ENCODE measurements around the gene DLL1. TPM values are rescaled to one million over a fixed set of nuclear protein-coding genes. Genes with fewer than 3 reads are reported as not detected.

DLL1 gene
- total RNA-seq, 1 experiment from 2014 or later, result not detected

GRCh38 chr6:170235391-170236125, 55.3 kb downstream of the DLL1 start:
- H3K9me3 ChIP-seq (ENCODE audit: insufficient read depth, low read depth), result no peaks in the 10 kb centered on the region
- H3K4me3 ChIP-seq, result no peak overlapping the region
- H3K4me2 ChIP-seq, result no peak overlapping the region
- no peaks in the 10 kb centered on the region for H3K79me2 ChIP-seq (ENCODE audit: low read depth)
- no peaks in the 10 kb centered on the region for H3K4me1 ChIP-seq (replicated peaks; ENCODE audit: insufficient read depth)
- no TSS peak for BruUV-seq (replicated peaks)
- no peak overlapping the region for H3K27ac ChIP-seq
- no peaks in the 10 kb centered on the region for H3F3A ChIP-seq (ENCODE audit: insufficient read depth, low read depth)
- no peak overlapping the region for H2AFZ ChIP-seq
- TF ChIP-seq EZH2 (IDR thresholded peaks at IDR 0.05; ENCODE audit: low read depth) (no peak), CTCF (conservative IDR thresholded peaks at IDR 0.05) (no peak)
- intact Hi-C loops (cut with micrococcal nuclease; ENCODE audit: unreplicated experiment), result no loop called here
- CTCF ChIA-PET, result no interaction called here
- DNase-seq, result no peak
- POLR2A ChIA-PET (ENCODE audit: unreplicated experiment), result no interaction called here
- H3K36me3 ChIP-seq (ENCODE audit: low read depth), result no peaks in the 10 kb centered on the region
- no peaks in the 10 kb centered on the region for H3K9me2 ChIP-seq (ENCODE audit: insufficient read depth)
- H4K20me1 ChIP-seq (ENCODE audit: insufficient read depth), result no peaks in the 10 kb centered on the region
- peaks cover 84% of the 10 kb centered on the region for H3K27me3 ChIP-seq (ENCODE audit: insufficient read depth, low read depth)

- no peak overlapping the region for H3K27ac ChIP-seq
- H3K27me3 ChIP-seq (ENCODE audit: insufficient read depth, low read depth), result peaks cover 87% of the 10 kb centered on the region
- BruUV-seq (replicated peaks), result no TSS peak
- ChIA-PET CTCF (no interaction called here), POLR2A (ENCODE audit: unreplicated experiment) (no interaction called here)
- H3K4me2 ChIP-seq, result no peak overlapping the region
- H3K79me2 ChIP-seq (ENCODE audit: low read depth), result no peaks in the 10 kb centered on the region
- no peak for DNase-seq
- no peaks in the 10 kb centered on the region for H3F3A ChIP-seq (ENCODE audit: insufficient read depth, low read depth)
- H3K4me1 ChIP-seq (replicated peaks; ENCODE audit: insufficient read depth), result no peaks in the 10 kb centered on the region
- TF ChIP-seq EZH2 (IDR thresholded peaks at IDR 0.05; ENCODE audit: low read depth), result no peak
- TF ChIP-seq CTCF (conservative IDR thresholded peaks at IDR 0.05), result no peak
- intact Hi-C loops (cut with micrococcal nuclease; ENCODE audit: unreplicated experiment), result no loop called here
- H4K20me1 ChIP-seq (ENCODE audit: insufficient read depth), result no peaks in the 10 kb centered on the region
- H3K9me3 ChIP-seq (ENCODE audit: insufficient read depth, low read depth), result no peaks in the 10 kb centered on the region
- no peak overlapping the region for H2AFZ ChIP-seq
- no peak overlapping the region for H3K4me3 ChIP-seq
- H3K9me2 ChIP-seq (ENCODE audit: insufficient read depth), result no peaks in the 10 kb centered on the region
- no peaks in the 10 kb centered on the region for H3K36me3 ChIP-seq (ENCODE audit: low read depth)
These were observed 56.5 kb downstream of the DLL1 start for GRCh38 chr6:170234419-170234818.

GRCh38 chr6:170233286-170234205, 57.3 kb downstream of the DLL1 start:
- ChIA-PET POLR2A (ENCODE audit: unreplicated experiment) (no interaction called here), CTCF (no interaction called here)
- Histone ChIP-seq H3K9me2 (ENCODE audit: insufficient read depth) (no peaks in the 10 kb centered on the region), H2AFZ (no peak overlapping the region), H3K79me2 (ENCODE audit: low read depth) (no peaks in the 10 kb centered on the region), H3K27me3 (ENCODE audit: insufficient read depth, low read depth) (peaks cover 86% of the 10 kb centered on the region), H3F3A (ENCODE audit: insufficient read depth, low read depth) (no peaks in the 10 kb centered on the region), H3K27ac (no peak overlapping the region), H3K4me1 (replicated peaks; ENCODE audit: insufficient read depth) (no peaks in the 10 kb centered on the region), H3K9me3 (ENCODE audit: insufficient read depth, low read depth) (no peaks in the 10 kb centered on the region), H3K36me3 (ENCODE audit: low read depth) (no peaks in the 10 kb centered on the region), H3K4me2 (no peak overlapping the region), H4K20me1 (ENCODE audit: insufficient read depth) (no peaks in the 10 kb centered on the region), H3K4me3 (no peak overlapping the region)
- intact Hi-C loops (cut with micrococcal nuclease; ENCODE audit: unreplicated experiment), result no loop called here
- no TSS peak for BruUV-seq (replicated peaks)
- TF ChIP-seq CTCF (conservative IDR thresholded peaks at IDR 0.05) (no peak), EZH2 (IDR thresholded peaks at IDR 0.05; ENCODE audit: low read depth) (no peak)
- DNase-seq, result no peak

Small RNAs within 50 kb of the gene (microRNA-seq; reads per million reads assigned to microRNA genes)
- not detected for gene MIR4644 (ENCODE audit: borderline number of aligned reads, borderline replicate concordance)

Other genes starting within 250 kb of the DLL1 start
- 13.6 and 14.3 TPM in 2 replicates for gene FAM120B, start 15.7 kb upstream of the DLL1 start, total RNA-seq (2021)

Data from PC-9 (cell line).